ENCODE measurements around the gene KIF5A. TPM values are rescaled to one million over a fixed set of nuclear protein-coding genes. Genes with fewer than 3 reads are reported as not detected.
A peak's percentile ranks its signal among the peaks of the same experiment; 100 is the strongest.

The KIF5A gene
- total RNA-seq, 1 experiment from 2014 or later: 0.05 TPM

GRCh38 chr12:57609781-57610553 lies 60.1 kb downstream of the KIF5A start:
- no TSS peak for BruUV-seq (replicated peaks)
- no peak for DNase-seq
- no peaks in the 10 kb centered on the region for H3K36me3 Mint-ChIP-seq (ENCODE audit: insufficient read depth, unreplicated experiment)
- intact Hi-C loops (cut with micrococcal nuclease; ENCODE audit: unreplicated experiment): no loop called here
- no peaks in the 10 kb centered on the region for H3K27me3 Mint-ChIP-seq (ENCODE audit: insufficient read depth, unreplicated experiment)
- TF ChIP-seq CTCF (IDR thresholded peaks at IDR 0.05; ENCODE audit: insufficient read depth in 1 of 2, low read depth in 1 of 2, low read length in 1 of 2, severe bottlenecking in 1 of 2, unreplicated experiment in 1 of 2): no peak
- H3K4me1 Mint-ChIP-seq (ENCODE audit: low read depth, unreplicated experiment): no peaks in the 10 kb centered on the region
- H3K4me3 Mint-ChIP-seq (ENCODE audit: unreplicated experiment): peak overlapping the region; percentile 54
- ChIA-PET POLR2A (no interaction called here), CTCF (interaction anchor here (0.6 kb wide), 1 partner anchor 73 kb away, joined by 4 read pairs; no protein-coding TSS in a partner anchor)
- Histone ChIP-seq H3K4me3 (ENCODE audit: low read depth, low read length) (no peak overlapping the region), H3K36me3 (ENCODE audit: control insufficient read depth, insufficient read depth, low read length) (no peaks in the 10 kb centered on the region; the same call in 1 of the 2 replicates), H3K9me3 (no peaks in the 10 kb centered on the region), H3K4me1 (no peaks in the 10 kb centered on the region), H3K27me3 (replicated peaks; ENCODE audit: control insufficient read depth, insufficient read depth, low read length) (no peaks in the 10 kb centered on the region)
- H3K27ac Mint-ChIP-seq (ENCODE audit: unreplicated experiment): no peak overlapping the region
- no peaks in the 10 kb centered on the region for H3K9me3 Mint-ChIP-seq (ENCODE audit: unreplicated experiment)

GRCh38 chr12:57610554-57611107 lies 60.8 kb downstream of the KIF5A start:
- Mint-ChIP-seq H3K9me3 (ENCODE audit: unreplicated experiment) (no peaks in the 10 kb centered on the region), H3K27ac (ENCODE audit: unreplicated experiment) (no peak overlapping the region), H3K36me3 (ENCODE audit: insufficient read depth, unreplicated experiment) (no peaks in the 10 kb centered on the region), H3K4me3 (ENCODE audit: unreplicated experiment) (peak overlapping the region; percentile 54), H3K4me1 (ENCODE audit: low read depth, unreplicated experiment) (no peaks in the 10 kb centered on the region), H3K27me3 (ENCODE audit: insufficient read depth, unreplicated experiment) (no peaks in the 10 kb centered on the region)
- no peak for TF ChIP-seq CTCF (IDR thresholded peaks at IDR 0.05; ENCODE audit: insufficient read depth in 1 of 2, low read depth in 1 of 2, low read length in 1 of 2, severe bottlenecking in 1 of 2, unreplicated experiment in 1 of 2)
- DNase-seq: no peak
- intact Hi-C loops (cut with micrococcal nuclease; ENCODE audit: unreplicated experiment): no loop called here
- H3K4me3 ChIP-seq (ENCODE audit: low read depth, low read length): peak overlapping the region; percentile 74; the same call in 1 of the 2 replicates
- ChIA-PET CTCF (interaction anchor here (0.6 to 0.9 kb wide), 2 partner anchors 22 to 31 kb away, joined by 4 read pairs; partner anchors contain the start of gene B4GALNT1), POLR2A (no interaction called here)
- H3K4me1 ChIP-seq: no peaks in the 10 kb centered on the region
- H3K36me3 ChIP-seq (ENCODE audit: control insufficient read depth, insufficient read depth, low read length): no peaks in the 10 kb centered on the region; the same call in 1 of the 2 replicates
- no peaks in the 10 kb centered on the region for H3K27me3 ChIP-seq (replicated peaks; ENCODE audit: control insufficient read depth, insufficient read depth, low read length)
- no peaks in the 10 kb centered on the region for H3K9me3 ChIP-seq
- no TSS peak for BruUV-seq (replicated peaks)

GRCh38 chr12:57611108-57611826 lies 61.4 kb downstream of the KIF5A start, which contains the start of gene ARHGEF25:
Gene ARHGEF25 (plus strand): TSS chr12:57611435. CDS start chr12:57611895, 460 bp downstream.
- no peaks in the 10 kb centered on the region for H3K36me3 Mint-ChIP-seq (ENCODE audit: insufficient read depth, unreplicated experiment)
- BruUV-seq (replicated peaks): no TSS peak
- H3K4me1 Mint-ChIP-seq (ENCODE audit: low read depth, unreplicated experiment): no peaks in the 10 kb centered on the region
- Histone ChIP-seq H3K4me1 (no peaks in the 10 kb centered on the region), H3K27me3 (replicated peaks; ENCODE audit: control insufficient read depth, insufficient read depth, low read length) (no peaks in the 10 kb centered on the region), H3K4me3 (ENCODE audit: low read depth, low read length) (peak within 1 kb of the TSS; percentile 74), H3K9me3 (no peaks in the 10 kb centered on the region), H3K36me3 (ENCODE audit: control insufficient read depth, insufficient read depth, low read length) (no peaks in the 10 kb centered on the region; the same call in 1 of the 2 replicates)
- CTCF ChIA-PET: interaction anchor here (0.6 to 1.7 kb wide), 3 partner anchors 22 to 31 kb away, joined by 4 to 8 read pairs (median 4); partner anchors contain the start of gene B4GALNT1
- H3K9me3 Mint-ChIP-seq (ENCODE audit: unreplicated experiment): no peaks in the 10 kb centered on the region
- H3K27me3 Mint-ChIP-seq (ENCODE audit: insufficient read depth, unreplicated experiment): no peaks in the 10 kb centered on the region
- TF ChIP-seq CTCF (IDR thresholded peaks at IDR 0.05; ENCODE audit: insufficient read depth in 1 of 2, low read depth in 1 of 2, low read length in 1 of 2, severe bottlenecking in 1 of 2, unreplicated experiment in 1 of 2): no peak
- intact Hi-C loops (cut with micrococcal nuclease; ENCODE audit: unreplicated experiment): no loop called here
- no peak within 1 kb of the TSS for H3K27ac Mint-ChIP-seq (ENCODE audit: unreplicated experiment)
- peak in 1 of 2 experiments; percentile 42 for DNase-seq
- POLR2A ChIA-PET: no interaction called here
- H3K4me3 Mint-ChIP-seq (ENCODE audit: unreplicated experiment): peak within 1 kb of the TSS; percentile 54

Data from Caco-2 (cell line).